RPMI8226 (cell line): ENCODE results near the gene HELT.
"Not testable (repeated sequence)": the region's sequence is repeated elsewhere in the genome, so short reads cannot be mapped to it uniquely, and the experiment has no call there.

Experiments used
- DNase-seq: peaks from one replicate; pipeline ENCODE4 v3.0.0-alpha.2; 2015

The HELT gene, protein sequence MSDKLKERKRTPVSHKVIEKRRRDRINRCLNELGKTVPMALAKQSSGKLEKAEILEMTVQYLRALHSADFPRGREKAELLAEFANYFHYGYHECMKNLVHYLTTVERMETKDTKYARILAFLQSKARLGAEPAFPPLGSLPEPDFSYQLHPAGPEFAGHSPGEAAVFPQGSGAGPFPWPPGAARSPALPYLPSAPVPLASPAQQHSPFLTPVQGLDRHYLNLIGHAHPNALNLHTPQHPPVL

DNA sequence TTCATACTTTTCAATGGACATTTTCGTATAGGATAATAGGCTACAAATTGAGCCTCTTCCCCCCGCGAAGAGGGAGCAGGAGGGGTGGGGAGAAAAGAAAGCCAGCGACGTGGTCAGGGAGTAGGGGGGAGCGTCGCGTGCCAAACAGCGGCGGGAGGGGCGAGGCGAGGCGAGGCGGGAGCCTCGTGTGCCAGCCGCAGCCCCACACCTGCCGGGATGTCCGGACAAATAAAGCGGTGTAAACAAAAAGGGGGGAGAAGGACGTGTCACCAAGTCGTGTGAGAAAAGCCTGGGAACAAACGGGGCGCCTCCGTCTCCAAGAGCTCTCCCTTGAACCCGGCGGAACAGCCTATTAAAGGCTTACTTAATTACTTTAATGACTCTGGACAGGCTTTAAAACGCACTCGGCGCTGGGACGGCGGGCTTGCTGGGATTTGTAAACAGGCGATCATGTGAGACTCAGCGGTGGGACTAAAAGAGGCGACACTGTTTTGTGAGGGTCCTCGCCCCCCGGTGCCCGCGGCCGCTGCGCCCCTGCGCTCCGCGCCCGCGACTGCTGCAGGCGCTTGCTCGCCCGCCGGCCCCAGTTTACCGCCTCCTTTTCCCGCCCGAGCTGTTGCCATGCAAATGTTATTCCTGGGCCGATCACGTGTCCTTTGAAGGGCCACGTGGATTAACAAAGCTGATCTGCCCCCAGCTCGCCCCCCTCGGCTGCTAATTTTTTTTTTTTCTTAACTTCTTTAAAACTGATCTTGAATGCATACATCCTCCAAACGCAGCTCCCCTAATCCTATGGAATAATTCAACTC lies at the start of gene HELT:
HELT (plus strand) TSS at position 527 of the 809 bp plus-strand sequence. CDS start 439 bp downstream, outside the sequence.
- no peak for DNase-seq

DNA sequence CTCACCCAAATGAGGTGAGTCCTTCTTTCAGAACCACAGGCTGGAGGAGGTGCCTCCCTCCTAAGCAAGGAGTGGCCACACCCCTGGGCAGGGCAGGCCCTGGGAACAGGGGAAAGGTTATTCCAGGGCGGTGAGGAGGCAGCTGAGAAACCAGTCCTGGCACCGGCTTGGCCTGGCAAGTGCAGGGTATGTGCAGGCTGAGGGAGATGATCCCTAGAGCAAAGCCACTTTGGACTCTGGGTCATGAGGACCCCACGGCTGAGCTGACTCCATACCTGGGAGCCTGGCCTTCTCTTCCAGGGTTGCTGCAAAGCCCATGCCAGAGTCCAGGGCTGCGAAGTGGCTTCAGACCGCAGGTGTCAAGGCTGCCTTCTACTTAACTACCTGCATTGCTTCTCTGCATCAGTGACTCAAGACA lies 49.5 kb upstream of the HELT start:
- DNase-seq: no peak

DNA sequence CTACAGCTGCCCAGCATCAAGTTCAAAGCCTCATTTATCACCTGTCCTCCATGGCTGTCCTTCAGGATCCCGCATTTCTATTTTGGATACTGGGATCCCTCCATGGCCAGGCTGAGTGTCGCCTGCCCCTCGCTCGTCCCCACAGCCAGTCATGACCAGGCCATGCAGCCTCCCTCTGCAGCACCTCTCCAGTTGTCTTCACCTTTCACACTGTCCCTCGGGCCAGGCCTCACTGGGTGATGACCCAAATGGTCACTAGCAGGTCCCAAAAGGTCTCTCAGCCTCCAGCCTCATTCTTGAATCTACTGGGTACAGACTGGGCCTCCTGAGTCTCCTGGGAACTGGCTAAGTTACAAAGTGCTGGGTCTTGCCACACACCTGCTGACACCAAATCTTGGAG lies 48.7 kb upstream of the HELT start:
- DNase-seq: no peak

DNA sequence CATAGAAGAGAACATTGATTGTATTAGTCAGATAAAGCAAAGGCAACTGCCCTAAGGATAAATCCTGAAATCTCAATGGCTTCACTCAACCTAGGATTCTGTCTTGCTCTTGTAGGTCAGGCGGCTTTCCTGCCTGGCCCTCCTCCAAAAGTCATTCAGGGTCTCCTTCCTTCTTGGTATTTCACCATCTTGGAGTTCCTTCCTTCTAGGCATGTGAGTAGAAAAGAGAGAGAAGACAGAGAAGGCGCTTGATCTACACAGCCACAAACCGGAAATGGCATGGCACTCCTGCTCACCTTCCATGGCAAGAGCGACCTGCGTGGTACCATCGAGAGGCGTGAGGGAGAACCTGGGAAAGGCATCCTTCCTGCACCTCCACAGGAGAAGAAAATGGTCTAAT lies 45.3 kb upstream of the HELT start:
- no peak for DNase-seq

DNA sequence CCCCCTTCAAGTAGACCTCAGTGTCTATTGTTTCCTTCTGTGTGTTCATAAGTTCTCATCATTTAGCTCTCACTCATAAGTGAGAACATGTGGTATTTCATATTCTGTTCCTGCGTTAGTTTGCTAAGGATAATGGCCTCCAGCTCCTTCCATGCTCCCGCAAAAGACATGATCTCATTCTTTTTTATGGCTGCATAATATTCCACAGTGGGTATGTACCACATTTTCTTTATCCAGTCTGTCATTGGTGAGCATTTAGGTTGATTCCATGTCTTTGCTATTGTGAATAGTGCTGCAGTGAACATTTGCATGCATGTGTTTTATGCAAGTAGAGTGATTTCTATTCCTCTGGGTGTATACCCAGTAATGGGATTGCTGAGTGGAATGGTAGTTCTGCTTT lies 41.9 kb upstream of the HELT start:
- DNase-seq: not testable (repeated sequence)

DNA sequence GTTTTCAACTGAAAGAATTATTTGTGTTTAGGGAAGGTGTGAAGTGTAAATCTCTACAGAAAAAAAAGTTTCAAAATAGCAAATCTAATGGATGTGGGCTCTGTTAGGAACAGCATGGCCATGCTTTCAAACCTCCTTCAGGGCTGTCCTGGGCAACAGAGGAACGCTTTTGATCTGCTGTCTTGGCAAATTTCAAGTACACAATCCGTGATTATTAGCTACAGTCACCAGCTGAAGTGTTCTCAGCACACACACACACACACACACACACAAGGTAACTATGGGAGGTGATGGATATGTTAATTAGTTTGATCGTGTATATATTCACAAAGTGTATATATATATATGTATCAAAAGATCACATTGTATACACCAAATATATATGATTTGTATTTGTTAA lies 40.5 kb upstream of the HELT start:
- no peak for DNase-seq

DNA sequence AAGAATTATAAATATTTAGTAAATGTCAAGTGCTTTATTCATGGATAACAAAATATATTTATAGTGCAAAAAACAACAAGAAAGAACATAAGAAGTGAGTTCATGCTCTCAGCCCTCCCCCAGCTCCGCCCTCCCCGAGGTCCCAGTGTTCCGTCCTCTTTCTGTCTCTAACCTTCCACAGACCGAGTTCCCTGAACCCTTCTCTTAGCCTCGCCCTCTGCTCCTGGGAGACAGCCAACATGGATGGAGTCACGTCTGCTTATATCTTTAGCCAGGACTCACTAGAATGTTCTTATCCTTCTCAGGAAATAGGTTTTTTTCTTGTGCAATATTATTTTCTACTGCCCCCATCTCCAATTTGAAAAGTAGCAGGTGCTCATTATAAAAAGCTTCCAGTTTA lies 40.1 kb upstream of the HELT start:
- DNase-seq: no peak

DNA sequence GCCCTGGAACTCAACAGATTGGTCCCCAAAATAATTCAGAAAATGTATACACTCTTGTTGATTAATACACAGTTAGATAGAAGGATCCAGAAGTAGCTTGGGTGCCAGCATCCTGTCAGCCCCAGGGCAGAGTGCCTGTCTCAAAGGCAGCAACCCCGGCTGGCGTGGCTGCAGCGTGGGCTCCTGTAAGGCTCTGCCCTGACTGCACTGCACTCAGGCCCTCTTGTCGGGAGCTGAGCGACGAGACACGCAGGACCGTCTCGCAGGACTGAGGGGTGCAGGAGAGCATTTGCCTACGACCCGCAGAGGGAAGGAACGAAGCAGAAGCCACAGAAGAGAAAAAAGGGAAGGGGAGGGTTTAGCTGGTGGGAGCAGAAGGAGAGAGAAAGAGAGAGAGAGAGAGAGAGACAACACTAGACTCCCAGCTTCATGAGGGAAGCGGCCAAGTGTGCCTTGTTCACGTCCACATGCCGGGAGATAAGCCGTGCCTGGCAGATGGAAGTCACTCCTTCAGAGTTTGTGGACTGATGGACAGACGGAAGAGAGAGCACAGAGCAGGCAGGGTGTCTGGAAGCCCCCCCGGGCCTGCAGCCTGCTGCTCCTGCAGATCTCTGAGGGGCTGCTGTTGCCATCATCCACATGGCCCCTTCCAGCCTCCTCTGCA lies 38.7 kb upstream of the HELT start:
- DNase-seq: no peak

DNA sequence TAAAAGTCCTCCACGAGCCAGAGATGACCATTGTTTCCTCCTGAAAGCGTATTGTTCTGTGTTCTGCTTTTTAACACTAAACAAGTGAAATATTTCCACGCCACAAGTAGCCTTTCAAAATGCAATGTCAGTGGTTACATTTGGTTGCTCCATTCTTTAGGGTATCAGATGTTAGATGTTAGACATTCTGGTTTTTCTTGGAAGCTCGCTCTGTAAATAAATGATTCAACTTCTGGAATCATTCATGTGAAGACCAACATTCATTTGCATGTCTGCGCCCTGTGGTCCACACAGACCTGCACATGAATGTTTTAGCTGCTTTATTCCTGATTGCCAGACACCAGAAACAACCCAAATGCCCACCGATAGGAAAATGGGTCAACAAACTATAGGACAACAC lies 38.0 kb upstream of the HELT start:
- no peak for DNase-seq

DNA sequence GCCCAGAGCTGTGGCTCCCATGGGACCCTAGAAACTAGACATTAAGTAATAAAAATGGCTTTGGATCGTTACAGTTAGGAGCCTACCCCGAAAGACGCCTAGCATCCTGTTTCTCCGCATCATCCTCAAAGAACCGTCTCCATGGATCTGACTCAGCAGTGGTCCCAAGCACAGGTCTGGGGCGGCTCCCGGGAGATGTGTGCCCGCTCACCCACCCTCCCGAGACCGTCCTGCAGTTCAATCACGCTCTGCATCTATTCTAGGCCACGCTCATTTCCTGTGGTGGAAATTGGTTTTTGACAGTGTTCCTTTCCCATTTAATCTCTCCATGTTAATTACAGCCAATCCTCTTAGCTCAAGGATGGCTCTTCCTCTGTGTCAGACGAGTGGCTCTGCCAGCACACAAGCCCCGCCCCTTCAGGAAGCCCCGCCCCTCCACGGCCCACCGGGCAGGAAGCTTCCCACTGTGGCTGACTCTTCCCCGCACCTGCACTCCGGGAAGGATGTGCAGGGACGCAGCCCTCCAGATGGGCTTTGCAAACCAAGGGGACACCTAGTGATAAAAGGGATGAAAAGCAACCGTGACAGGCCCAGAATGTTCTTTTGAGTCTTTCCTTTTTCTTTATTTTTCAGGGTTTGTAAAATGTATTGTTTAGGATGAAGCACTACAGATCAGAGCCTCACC lies 34.5 kb upstream of the HELT start:
- DNase-seq: peak; percentile 67

DNA sequence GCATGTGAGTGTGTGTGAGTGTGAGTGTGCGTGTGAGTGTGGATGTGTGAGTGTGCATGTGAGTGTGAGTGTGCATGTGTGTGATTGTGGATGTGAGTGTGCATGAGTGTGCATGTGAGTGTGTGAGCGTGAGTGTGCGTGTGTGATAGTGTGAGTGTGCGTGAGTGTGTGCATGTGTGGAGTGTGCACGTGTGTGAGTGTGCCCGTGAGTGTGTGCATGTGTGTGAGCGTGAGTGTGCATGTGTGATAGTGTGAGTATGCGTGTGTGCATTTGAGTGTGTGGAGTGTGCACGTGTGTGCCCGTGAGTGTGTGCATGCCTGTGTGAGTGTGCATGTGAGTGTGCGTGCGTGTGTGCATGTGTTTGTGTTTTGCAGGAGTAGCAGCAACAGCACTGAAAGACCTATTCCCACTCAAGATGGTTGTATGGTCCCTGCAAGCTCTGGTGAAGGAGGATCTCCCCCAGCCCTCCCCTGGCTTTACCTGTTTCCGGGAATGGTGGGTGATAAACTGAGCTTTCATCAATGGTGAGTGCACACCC lies 30.7 kb upstream of the HELT start:
- DNase-seq: no peak

DNA sequence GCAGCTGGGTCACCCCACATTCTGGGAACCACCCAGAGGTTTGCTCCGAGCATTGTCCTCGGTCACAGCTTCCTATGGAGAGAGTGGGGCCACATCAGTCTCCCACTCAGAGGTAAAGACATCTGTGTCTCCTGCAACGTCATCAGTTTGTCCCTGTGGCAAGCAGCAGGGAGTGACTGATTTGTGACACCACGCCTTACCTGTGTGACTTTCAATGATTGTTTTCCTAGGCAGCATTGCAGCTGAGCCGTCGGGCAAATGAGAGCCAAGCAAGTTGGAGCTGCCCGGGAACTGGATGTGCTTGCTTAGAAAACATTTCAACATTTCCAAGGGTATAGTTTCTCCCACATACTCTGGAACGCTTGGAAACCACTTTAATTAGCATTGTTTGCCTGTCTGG lies 29.7 kb upstream of the HELT start:
- DNase-seq: no peak

DNA sequence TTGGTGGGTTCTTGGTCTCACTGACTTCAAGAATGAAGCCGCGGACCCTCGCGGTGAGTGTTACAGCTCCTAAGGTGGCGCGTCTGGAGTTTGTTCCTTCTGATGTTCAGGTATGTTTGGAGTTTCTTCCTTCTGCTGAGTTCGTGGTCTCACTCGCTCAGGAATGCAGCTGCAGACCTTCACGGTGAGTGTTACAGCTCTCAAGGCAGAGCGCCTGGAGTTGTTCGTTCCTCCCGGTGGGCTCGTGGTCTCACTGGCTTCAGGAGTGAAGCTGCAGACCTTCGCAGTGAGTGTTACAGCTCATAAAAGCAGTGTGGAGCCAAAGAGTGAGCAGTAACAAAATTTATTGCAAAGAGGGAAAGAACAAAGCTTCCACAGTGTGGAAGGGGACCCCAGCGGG lies 29.0 kb upstream of the HELT start:
- DNase-seq: not testable (repeated sequence)

DNA sequence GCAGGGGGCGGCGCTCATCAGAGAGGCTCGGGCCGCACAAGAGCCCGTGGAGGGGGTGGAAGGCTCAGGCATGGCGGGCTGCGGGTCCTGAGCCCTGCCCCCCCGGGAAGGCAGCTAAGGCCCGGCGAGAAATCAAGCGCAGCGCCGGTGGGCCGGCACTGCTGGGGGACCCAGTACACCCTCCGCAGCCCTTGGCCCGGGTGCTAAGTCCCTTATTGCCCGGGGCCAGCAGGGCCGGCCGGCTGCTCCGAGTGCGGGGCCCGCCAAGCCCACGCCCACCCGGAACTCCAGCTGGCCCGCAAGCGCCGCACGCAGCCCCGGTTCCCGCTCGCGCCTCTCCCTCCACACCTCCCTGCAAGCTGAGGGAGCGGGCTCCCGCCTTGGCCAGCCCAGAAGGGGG lies 28.2 kb upstream of the HELT start:
- not testable (repeated sequence) for DNase-seq

DNA sequence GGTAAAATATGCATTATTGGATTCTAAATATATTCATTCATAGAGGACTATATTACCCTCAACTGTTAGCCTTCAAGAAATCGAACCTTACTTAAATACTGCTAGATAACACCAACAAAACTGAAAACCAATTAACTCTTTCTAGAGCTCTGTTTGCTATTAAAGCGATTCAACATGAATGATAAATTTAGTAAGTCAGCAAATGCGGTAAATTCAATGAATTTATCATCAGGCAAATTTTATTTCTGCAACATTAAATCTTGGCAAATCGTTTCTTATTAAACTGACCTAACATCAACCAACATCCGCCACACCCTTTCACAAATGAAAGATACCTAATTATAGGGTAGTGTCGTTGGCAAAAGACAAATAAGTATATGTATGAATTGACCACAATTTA lies 26.4 kb upstream of the HELT start:
- DNase-seq: no peak

DNA sequence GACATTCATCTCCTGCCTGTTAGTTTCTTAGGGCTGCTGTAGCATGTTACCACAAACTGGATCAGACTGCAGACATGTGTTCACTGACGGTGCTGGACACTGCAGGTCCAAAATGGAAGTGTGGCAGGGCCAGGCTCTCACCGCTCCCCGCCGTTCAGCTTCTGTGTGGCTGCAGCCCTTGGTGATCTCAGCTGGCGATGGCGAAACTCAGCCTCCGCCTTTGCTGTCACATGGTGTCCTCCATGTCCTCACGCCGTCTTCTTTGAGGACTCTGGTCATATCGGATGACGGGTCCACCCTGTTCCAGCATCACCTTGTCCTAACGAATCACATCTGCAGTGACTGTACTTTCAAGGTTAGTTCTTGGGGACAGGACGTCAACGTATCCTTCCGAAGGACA lies 25.9 kb upstream of the HELT start:
- DNase-seq: no peak

DNA sequence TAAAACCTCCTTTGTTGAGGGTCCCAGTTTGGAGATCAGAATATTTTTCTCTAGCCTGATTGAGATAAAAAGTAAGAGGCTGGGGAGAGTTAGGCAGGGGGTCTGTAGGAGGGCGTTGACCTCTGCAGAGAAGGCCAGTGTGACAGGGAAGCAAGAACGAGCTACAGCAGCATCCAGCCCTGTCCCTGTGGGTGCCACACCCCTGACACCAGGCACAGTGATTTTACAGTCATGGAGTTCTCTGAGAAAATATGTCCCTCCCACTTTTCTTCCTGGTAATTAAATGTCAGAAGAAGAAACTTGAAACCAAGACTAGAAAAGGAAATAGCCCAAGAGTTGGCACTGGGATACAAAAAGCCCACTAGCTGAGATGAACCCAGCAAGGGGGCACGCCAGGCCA lies 25.0 kb upstream of the HELT start:
- no peak for DNase-seq

DNA sequence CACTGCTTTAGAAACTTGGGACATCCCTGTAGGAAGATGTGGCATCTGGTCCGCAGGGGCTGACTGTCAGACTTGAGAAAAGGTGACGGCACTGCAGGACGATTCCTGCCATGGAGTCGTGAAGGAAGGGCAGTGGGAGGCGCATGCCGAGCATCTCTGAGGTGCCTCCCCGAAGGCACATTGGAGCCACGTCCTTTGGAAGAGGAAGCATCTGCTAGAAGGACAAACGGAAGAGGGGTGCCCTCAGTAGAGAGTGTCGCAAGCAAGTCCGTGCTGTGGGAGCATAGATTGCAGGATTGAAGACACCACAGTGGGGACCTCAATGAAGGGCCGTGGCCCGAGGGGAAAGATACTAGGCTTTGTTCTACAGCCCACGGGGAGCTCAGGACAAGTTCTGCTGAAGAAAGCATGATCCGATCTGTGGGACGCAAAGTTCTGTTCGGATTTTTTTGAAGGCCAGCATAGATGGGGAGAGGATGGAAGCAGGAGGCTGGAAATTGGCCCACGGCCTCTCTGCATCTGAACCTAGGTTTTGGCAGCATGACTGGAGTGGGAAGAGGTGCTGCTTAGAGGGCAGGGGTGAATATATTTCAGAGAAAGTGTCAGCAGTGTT lies 24.2 kb upstream of the HELT start:
- DNase-seq: no peak

DNA sequence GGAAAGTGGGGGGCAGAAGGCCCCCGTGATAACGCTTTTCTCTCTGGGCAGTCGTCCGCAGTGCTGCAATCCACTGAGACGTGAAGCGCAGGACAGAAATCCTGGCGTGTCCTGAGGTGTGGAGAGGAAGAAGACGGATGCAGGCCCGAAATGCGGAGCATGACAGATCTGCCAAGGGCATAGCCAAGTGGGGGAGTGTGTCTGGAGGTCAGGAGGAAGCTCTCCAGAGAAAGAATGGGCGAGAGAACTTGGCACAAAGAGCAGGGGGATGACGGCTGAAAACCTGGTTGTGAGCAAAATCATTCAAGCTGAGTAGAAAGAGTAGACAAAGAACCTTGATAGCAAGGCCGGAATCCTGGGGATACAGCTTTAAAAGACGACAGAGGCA lies 23.7 kb upstream of the HELT start:
- no peak for DNase-seq

DNA sequence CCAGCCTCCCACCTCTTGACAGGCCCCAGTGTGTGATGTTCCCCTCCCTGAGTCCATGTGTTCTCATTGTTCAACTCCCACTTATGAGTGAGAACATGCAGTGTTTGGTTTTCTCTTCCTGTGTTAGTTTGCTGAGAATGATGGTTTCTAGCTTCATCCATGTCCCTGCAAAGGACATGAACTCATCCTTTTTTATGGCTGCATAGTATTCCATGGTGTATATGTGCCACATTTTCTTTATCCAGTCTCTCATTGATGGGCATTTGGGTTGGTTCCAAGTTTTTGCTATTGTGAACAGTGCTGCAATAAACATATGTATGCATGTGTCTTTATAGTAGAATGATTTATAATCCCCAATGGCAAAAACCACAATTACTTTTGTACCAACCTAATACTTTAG lies 20.6 kb upstream of the HELT start:
- DNase-seq: not testable (repeated sequence)

DNA sequence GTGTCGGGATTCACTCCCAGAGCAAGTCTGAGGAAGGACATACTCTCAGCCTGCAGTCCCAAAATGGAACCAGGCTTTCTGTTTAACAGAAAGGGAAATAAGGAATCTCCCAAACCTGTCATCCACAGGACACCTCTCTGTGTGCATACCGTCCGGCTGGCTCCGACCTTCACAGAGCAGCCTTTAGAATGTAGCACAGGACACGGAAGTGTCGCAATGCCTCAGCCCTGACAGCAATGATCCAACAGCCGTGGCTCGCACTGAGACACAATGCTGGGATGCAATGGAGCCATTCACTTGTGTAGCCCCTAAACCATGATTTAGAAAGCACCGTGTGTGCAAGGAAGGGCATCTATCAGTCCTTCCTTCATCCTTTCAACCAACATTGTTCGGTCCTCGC lies 15.5 kb upstream of the HELT start:
- DNase-seq: no peak

DNA sequence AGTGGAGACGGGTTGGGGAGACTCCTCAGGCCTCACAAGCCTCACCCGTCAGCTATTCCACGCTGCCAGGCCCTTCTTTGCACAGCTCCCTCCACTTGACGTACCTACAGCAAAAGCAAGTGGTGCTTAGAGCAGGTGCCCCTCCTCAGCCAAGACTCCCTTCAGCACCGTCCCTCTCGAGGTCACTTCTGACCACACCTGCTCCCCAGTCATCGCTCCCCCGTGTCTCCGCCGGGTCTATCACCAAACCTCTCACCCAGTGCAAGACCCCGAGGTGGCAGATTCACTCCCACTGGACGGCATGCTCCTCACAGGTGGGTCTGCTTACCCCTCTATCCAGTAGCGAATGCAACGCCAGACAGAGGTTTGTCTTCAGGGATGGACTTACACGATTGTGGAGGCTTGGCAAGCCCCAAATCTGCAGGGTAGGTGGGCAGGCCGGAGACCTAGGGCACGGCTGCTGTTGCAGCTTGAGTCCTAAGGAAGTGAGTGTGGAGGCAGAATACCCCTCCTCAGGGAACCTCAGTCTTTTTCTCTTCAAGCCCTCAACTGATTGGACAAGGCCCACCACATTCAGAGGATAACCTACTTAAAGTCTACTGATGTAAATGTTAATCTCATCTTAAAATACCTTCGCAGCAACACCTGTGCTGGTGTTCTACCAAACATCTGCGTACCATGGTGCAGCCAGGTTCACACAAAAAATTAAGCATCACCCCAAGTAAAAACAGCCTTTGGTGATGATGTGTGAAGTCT lies 14.5 kb upstream of the HELT start:
- no peak for DNase-seq
